Stimulated activated naive CD4-positive, alpha-beta T cell treated with Interleukin-2 at 50 U/mL for 16 hours (primary cell): Measurements from ENCODE around the gene IRF2BPL.

Source experiments
- DNase-seq: peaks from one replicate; lab custom pipeline; 2025; lab: John Stamatoyannopoulos, UW

Gene IRF2BPL

DNA sequence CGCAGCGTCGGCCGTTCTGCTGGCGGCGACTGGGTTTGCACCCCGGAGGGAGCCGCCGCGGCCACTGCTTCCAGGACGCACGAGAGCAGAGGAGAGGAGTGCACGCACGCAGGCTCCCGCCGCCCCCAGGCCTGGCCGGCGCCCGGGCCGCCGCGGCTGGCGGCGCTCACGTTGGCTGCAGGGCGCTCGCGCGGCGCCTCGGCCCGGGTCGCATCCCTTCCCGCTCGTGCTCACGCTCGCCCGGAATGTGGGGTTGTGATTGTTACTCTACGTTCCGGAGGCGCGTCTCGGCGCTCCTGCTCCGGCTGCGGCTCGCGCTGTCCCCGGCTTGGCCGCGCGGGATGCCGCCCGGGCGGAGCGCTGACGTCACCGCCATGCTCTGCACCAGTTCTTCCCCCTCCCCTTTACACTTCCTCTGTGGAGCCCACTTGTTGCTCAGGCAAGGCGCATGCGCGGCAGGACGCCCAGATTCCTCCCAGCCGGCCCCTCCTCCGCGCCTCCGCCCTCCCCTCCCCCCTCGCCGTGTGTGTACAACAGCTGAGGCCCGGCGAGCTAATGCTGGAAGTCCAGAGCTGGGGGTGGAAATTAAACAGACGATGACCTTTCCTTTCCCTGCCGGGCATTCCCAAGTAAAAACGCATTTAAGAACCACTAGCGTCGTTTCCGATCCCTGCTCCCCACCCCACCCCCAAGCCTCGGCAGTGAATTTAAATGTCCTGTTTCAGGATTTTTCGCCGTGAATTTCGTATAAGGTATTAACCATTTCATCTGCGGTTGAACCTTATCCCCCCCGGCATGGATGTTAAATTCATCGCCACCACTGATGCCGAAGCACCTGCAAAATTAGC, at the start of gene IRF2BPL:
Gene IRF2BPL, minus strand, starts transcription at position 325 of the 848 bp plus-strand sequence. CDS start 916 bp downstream, outside the sequence.
- peak; percentile 92 for DNase-seq

DNA sequence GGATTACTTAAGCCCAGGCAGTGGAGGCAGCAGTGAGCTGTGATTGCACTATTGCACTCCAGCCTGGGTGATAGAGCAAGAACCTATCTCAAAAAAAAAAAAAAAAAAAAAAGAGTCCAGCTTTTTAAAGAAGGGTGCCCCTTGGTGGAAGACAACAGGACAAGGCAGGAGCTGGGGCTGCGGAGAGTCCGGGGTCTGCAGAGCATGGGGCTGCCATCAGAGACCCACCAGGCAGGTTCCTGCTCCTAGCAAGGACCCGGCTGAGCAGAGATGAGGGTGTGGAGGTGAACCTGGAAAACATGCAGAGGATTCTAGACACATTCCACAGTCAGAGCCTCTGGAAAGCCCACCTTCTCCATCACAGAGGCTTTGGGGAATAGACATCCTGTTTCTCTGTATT, 48.5 kb upstream of the IRF2BPL start:
- DNase-seq: no peak

GRCh38 chr14:77076113-77076631, 47.7 kb upstream of the IRF2BPL start:
- no peak for DNase-seq

DNA sequence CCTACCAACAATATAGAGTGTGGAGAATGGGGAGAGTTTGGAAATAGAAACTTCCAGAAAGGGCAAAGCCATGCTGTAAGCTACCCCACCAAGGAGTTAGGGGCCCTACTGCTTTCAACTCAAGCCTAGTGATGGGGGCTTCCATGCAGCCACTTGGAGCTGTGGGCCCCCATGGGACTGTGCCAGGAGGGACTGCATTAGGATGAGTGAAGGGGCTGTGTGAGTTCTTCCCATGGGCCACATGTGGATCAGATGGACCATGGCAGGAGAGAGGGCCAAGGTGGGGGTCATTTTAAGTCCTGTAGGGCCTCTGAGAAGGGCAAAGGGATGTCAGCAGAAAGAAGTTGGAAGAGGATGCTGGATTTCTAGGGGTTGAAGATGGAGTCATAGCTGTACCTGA, 46.5 kb upstream of the IRF2BPL start:
- no peak for DNase-seq

GRCh38 chr14:77071938-77072388, 43.5 kb upstream of the IRF2BPL start:
- DNase-seq: no peak

DNA sequence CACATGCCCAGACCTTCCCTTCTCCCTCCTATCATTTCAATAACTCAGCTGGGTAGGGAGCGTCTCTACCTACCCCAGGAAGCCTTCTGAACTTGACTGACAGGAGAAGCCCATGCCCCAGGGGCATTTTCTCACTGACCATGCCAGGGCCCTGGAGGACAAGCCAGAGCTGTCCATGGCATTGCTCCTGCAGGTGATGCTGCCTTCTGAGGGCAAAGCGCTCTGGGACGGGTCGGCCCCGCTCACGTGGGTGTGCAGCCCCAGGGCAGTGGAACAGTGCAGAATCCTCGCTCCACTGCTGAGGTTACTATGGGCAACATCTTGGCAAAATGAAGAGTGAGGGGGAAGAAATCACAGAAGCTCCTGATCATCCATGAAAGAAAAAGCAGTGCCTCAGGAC, 41.0 kb upstream of the IRF2BPL start:
- DNase-seq: no peak

GRCh38 chr14:77068517-77069200, 40.2 kb upstream of the IRF2BPL start:
- DNase-seq: no peak

GRCh38 chr14:77067632-77068516, 39.4 kb upstream of the IRF2BPL start:
- DNase-seq: peak; percentile 54

DNA sequence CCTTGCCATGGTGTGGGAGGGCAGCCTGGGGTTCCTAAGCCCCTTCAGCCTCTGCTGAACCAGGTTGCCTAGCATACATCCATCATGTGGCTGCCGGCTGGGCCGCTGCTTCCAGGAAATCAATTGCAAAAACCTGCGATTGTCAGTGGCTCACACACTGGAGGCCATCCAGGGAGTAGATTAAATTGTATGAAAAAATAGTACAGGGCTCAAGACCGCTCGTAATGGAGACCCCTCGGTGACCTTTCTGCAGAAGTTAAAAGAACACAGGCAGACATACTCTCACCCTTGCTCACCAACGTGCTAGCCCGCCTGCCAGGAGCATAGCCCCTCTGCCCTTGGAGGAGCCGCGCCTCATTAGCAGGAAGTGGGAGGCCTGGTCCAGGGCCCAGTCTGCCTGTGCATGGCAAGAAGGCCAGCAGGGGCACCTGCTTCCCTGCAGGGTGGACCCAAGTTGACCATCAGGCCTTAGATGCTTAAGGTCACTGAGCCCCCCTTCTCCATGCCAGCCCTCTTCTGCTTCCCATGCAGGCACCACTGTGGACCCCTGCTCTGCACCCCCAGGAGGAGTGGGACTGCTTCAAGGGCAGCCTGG, 38.2 kb upstream of the IRF2BPL start:
- DNase-seq: no peak

DNA sequence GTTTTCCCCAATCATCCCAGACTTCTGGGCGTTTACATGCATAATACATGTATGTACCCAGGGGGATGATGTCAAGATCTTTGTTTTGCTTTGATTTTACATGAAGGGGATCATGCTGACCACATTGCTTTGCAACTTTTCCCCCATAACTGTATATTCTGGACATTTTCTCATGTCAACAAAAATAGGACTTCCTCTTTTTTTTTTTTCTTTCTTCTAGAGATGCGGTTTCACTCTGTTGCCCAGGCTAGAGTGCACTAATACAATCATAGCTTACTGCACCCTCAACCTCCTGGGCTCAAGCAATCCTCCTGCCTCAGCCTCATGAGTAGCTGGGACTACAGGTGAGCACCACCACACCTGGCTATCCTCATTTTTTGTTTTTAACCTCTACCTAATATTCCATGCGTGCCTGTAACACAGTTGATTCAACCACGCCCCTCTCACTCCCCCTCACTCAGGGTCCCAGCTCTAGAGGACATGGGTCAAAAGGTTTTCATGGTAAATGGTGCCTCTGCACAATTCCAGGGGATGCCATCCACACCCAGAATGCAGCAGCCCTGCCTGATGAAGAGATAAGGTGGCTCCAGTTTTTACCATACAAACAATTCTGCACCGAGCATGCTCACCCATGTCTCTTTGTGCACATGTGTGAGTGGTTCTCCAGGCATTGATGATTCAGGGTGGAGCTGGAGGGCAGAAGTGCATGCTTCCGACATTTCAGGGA, 37.5 kb upstream of the IRF2BPL start:
- no peak for DNase-seq

- DNase-seq: no peak
Observed at GRCh38 chr14:77064521-77065178, 36.1 kb upstream of the IRF2BPL start.

- DNase-seq: no peak
Observed at GRCh38 chr14:77063571-77064171, 35.2 kb upstream of the IRF2BPL start.

DNA sequence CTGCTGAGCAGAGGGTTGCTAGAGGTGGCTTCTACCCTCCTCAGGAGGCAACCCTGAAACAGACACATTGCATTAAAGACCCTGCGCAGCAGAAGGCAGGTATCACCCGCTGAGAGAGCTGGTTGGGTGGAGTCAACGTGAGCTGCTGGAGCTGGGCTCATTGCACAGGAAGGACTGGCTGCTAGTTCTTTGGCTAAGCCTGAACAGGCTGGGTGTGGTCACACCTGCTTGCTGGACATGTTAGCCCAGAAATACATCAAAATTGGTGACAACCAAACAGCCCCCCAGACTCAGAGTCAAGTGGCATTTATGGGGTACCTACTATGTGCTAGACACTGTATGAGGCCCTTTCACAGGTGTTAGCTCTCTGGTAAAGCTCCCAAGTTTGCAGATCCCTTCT, 33.8 kb upstream of the IRF2BPL start:
- no peak for DNase-seq

GRCh38 chr14:77061630-77062257, 33.2 kb upstream of the IRF2BPL start:
- no peak for DNase-seq

DNA sequence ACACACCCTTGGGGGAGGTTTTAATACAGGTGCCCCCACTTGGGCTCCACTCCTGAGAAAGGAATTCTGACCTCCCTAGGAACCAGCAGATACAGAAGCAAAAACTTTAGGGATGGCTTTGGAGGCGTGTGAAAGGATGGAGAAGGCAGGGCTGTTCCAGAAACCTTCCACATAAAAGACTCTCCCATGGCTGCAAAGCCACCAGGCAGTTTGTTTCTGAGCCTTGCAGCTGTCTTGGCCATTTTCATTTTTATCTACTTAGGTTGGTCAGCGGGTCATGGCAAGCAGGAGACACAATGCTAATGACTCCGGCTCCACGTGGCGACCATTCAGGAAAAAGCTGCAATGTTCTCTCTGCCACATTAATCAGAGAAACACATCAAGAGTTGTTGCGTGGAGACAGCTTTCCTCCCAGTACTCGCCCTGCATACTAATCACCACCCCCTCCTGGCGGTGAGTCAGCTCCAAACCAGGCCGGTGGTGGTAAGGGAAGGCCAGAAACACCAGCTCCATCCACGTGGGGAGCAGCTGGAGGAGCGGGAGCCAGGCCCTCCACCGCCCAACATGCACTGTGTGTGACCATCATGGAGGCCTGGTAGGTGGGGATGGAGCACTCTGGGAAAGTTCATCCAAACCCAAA, 30.9 kb upstream of the IRF2BPL start:
- peak; percentile 33 for DNase-seq

DNA sequence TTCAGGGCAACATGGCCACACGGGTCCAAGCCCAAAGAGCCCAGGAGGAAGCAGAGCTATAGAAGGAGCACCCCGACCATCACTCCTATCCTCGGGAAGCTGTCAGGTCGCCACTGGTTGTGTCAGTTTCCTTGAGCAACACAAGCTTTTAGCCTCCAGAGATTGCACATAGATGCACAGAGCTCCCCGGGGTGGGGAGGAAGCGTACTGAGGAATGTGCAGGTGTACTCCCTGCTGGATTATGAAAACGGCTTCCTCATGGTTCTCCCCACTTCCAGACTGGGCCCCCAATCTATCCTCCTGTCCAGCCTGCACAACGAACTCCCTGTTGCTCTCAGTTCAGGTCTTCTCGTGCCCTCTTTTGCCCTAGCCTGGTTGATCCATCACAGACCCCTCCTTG, 30.3 kb upstream of the IRF2BPL start:
- DNase-seq: no peak

DNA sequence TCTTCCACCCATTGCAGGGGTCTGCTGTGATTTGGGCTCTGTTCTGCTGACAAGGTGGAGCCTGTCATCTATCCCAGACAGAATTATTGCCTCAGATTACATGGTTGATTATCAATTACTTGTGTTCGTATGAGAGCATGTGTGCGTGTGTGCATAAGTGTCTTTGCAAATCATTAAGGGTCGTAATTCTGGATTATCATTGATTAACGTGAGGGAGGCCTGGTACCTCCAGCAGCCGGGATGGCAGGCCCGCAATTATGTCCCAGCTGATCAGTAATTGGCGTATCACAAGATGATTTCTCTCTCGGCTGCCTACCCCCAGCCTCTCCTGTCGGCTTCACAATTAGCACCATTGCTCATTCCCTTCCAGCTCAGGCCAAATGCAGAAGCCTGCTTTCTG, 29.6 kb upstream of the IRF2BPL start:
- DNase-seq: no peak

DNA sequence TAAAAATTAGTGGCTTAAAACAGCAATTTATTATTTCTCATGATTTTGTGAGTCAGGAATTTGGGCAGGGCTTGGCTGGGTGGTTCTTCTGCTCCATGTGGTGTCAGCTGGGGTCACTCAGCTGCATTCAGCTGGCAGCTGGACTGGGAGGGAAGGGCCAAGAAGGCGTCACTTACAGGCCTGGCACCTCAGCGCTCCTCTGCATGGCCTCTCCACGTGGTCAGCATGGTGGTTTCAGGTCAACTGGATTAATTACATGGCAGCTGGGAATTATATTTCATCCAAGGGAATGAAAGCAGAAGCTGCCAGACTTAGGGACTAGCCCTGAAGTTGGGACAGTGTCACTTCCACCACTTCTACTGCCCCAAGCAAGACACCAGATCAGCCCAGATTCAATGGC, 27.5 kb upstream of the IRF2BPL start:
- DNase-seq: no peak

GRCh38 chr14:77055306-77055705, 26.8 kb upstream of the IRF2BPL start:
- no peak for DNase-seq
